Keratinocyte (primary cell): ENCODE measurements around the gene RHOB.

Experiments used
- EZH2 ChIP-seq: IDR thresholded peaks from one replicate; pipeline ENCODE4 v1.6.1; 2012; ENCODE audit warnings: inconsistent platforms, mild to moderate bottlenecking, low read length, moderate library complexity
- TF ChIP-seq, protein P1 (sequence below), 3 experiments: IDR thresholded peaks in 1 of 3; conservative IDR thresholded peaks in 1 of 3; optimal IDR thresholded peaks in 1 of 3; 2 replicates in 2 of 3; 3 replicates in 1 of 3; pipeline versions ENCODE3 to v1.5.1; 2011; ENCODE audit warnings: low read length in 3 of 3, mild to moderate bottlenecking in 3 of 3, moderate library complexity in 2 of 3, control low read depth in 1 of 3, inconsistent platforms in 1 of 3; ENCODE audit not compliant: insufficient read depth in 2 of 3; ENCODE audit errors: extremely low read depth in 1 of 3

GRCh38 chr2:20457661-20458630, 11.1 kb downstream of the RHOB start:
- TF ChIP-seq, protein P1, sequence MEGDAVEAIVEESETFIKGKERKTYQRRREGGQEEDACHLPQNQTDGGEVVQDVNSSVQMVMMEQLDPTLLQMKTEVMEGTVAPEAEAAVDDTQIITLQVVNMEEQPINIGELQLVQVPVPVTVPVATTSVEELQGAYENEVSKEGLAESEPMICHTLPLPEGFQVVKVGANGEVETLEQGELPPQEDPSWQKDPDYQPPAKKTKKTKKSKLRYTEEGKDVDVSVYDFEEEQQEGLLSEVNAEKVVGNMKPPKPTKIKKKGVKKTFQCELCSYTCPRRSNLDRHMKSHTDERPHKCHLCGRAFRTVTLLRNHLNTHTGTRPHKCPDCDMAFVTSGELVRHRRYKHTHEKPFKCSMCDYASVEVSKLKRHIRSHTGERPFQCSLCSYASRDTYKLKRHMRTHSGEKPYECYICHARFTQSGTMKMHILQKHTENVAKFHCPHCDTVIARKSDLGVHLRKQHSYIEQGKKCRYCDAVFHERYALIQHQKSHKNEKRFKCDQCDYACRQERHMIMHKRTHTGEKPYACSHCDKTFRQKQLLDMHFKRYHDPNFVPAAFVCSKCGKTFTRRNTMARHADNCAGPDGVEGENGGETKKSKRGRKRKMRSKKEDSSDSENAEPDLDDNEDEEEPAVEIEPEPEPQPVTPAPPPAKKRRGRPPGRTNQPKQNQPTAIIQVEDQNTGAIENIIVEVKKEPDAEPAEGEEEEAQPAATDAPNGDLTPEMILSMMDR (optimal IDR thresholded peaks at IDR 0.05 in 1 of 3, IDR thresholded peaks at IDR 0.05 in 1 of 3, conservative IDR thresholded peaks at IDR 0.05 in 1 of 3; ENCODE audit: extremely low read depth in 1 of 3, insufficient read depth in 2 of 3, low read length in 3 of 3), result no peak
- TF ChIP-seq EZH2, result no peak
